ENCODE results near the gene NRCAM. TPM values are rescaled to one million over a fixed set of nuclear protein-coding genes. Genes with fewer than 3 reads are reported as not detected.

The NRCAM gene
- total RNA-seq, 6 donors from 2014 or later, result 2.5 to 23.0 (median 5.0) TPM

- Histone ChIP-seq H3K27me3 (no peaks in the 10 kb centered on the region), H3K36me3 (no peaks in the 10 kb centered on the region), H3K4me1 (no peaks in the 10 kb centered on the region), H3K4me3 (no peak overlapping the region), H3K9me3 (no peaks in the 10 kb centered on the region), H3K27ac (no peak overlapping the region)
- ATAC-seq (ENCODE audit: low FRiP score in 2 of 2), result no peak
- TF ChIP-seq POLR2AphosphoS5 (IDR thresholded peaks at IDR 0.05), result no peak
- TF ChIP-seq EP300 (IDR thresholded peaks at IDR 0.05), result no peak
- TF ChIP-seq CTCF (IDR thresholded peaks at IDR 0.05), result no peak
- TF ChIP-seq POLR2A (IDR thresholded peaks at IDR 0.05), result no peak
- DNase-seq, result no peak
- WGBS, 2 donors, result 91 to 92% methylated on average over 3 of the region's 3 CpGs
Measured at GRCh38 chr7:108210796-108211195, 245.4 kb downstream of the NRCAM start.

DNA sequence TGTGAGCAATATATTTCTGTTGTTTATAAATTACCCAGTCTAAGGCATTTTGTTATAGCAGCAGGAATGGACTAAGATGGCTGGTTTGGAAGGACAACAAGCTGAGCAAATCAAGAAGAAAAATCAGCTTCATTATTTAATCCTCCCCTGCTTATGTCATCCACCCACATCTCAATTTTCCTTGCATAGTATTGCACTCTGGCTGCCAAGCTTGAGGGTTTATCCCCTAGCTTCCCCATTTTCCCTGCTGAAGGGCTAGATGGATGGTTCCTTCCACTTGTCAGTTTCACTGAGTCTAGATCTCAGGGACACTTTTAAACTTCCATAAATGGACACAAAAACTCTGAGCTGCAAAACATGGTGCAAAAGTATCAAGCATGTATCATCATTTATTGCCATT lies 250.9 kb downstream of the NRCAM start:
- Histone ChIP-seq H3K4me1 (no peaks in the 10 kb centered on the region), H3K36me3 (no peaks in the 10 kb centered on the region), H3K27me3 (no peaks in the 10 kb centered on the region), H3K4me3 (no peak overlapping the region), H3K9me3 (no peaks in the 10 kb centered on the region), H3K27ac (no peak overlapping the region)
- TF ChIP-seq EP300 (IDR thresholded peaks at IDR 0.05), result no peak
- TF ChIP-seq POLR2A (IDR thresholded peaks at IDR 0.05), result no peak
- no peak for TF ChIP-seq CTCF (IDR thresholded peaks at IDR 0.05)
- TF ChIP-seq POLR2AphosphoS5 (IDR thresholded peaks at IDR 0.05), result no peak
- ATAC-seq (ENCODE audit: low FRiP score in 2 of 2) (no peak), DNase-seq (no peak)

GRCh38 chr7:108204281-108204796 lies 251.9 kb downstream of the NRCAM start:
- no peak for ATAC-seq (ENCODE audit: low FRiP score in 2 of 2)
- H3K9me3 ChIP-seq, result no peaks in the 10 kb centered on the region
- no peaks in the 10 kb centered on the region for H3K4me1 ChIP-seq
- TF ChIP-seq POLR2A (IDR thresholded peaks at IDR 0.05), result no peak
- H3K27me3 ChIP-seq, result no peaks in the 10 kb centered on the region
- no peaks in the 10 kb centered on the region for H3K36me3 ChIP-seq
- peak in 1 of 2 donors; percentile 61 for DNase-seq
- 81 to 85% methylated on average over 8 of the region's 8 CpGs for WGBS, 2 donors
- H3K4me3 ChIP-seq, result no peak overlapping the region
- no peak overlapping the region for H3K27ac ChIP-seq

- Histone ChIP-seq H3K9me3 (no peaks in the 10 kb centered on the region), H3K27me3 (no peaks in the 10 kb centered on the region), H3K4me1 (no peaks in the 10 kb centered on the region), H3K36me3 (no peaks in the 10 kb centered on the region), H3K27ac (no peak overlapping the region), H3K4me3 (no peak overlapping the region)
- TF ChIP-seq CTCF (IDR thresholded peaks at IDR 0.05), result no peak
- TF ChIP-seq POLR2A (IDR thresholded peaks at IDR 0.05), result no peak
- no peak for TF ChIP-seq POLR2AphosphoS5 (IDR thresholded peaks at IDR 0.05)
- TF ChIP-seq EP300 (IDR thresholded peaks at IDR 0.05), result no peak
- WGBS, 2 donors, result 64 to 70% methylated on average over 4 to 5 of the region's 5 CpGs
- DNase-seq, result no peak
- peak in 1 of 2 donors; percentile 10 for ATAC-seq (ENCODE audit: low FRiP score in 2 of 2)
Measured at GRCh38 chr7:108203537-108203936, 252.7 kb downstream of the NRCAM start.

DNA sequence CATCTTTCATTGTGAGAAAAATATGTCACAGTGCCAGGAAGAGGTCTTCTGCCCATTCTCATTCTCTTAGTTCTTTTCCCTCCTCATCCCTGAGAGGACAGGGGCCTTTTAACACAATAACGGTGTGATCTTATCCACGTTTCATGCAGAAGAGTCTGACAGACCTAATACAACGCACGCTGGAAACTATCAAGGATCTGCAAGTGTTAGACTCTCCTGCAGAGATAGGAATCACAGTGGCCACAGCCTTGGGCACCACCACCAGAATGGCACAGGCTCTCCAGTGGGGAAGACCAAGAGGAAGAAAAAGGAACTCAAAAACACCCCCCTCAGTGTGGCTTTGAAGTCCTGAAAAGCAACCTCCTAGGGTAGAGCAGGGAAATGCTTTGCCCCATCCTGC lies 253.5 kb downstream of the NRCAM start:
- no peak for TF ChIP-seq EP300 (IDR thresholded peaks at IDR 0.05)
- TF ChIP-seq POLR2A (IDR thresholded peaks at IDR 0.05), result no peak
- TF ChIP-seq CTCF (IDR thresholded peaks at IDR 0.05), result no peak
- TF ChIP-seq POLR2AphosphoS5 (IDR thresholded peaks at IDR 0.05), result no peak
- H3K27ac ChIP-seq, result no peak overlapping the region
- DNase-seq (no peak), ATAC-seq (ENCODE audit: low FRiP score in 2 of 2) (no peak)
- whole genome bisulfite sequencing, 2 donors, result 54 to 65% methylated on average over 4 of the region's 4 CpGs
- H3K4me1 ChIP-seq, result no peaks in the 10 kb centered on the region
- no peaks in the 10 kb centered on the region for H3K27me3 ChIP-seq
- no peaks in the 10 kb centered on the region for H3K36me3 ChIP-seq
- H3K9me3 ChIP-seq, result no peaks in the 10 kb centered on the region
- no peak overlapping the region for H3K4me3 ChIP-seq
